Neural cell (in vitro differentiated cells): ENCODE results near the gene CCNG2.

Experiments used
- CTCF ChIP-seq: fragments of 450-650 bp; IDR thresholded peaks from 2 replicates; pipeline ENCODE4 v1.5.1; 2014; ENCODE audit warnings: antibody characterized with exemption, mild to moderate bottlenecking, moderate library complexity; ENCODE audit not compliant: poor library complexity, severe bottlenecking
- POLR2AphosphoS5 ChIP-seq: IDR thresholded peaks from 2 replicates; pipeline ENCODE4 v1.6.1; 2012

DNA sequence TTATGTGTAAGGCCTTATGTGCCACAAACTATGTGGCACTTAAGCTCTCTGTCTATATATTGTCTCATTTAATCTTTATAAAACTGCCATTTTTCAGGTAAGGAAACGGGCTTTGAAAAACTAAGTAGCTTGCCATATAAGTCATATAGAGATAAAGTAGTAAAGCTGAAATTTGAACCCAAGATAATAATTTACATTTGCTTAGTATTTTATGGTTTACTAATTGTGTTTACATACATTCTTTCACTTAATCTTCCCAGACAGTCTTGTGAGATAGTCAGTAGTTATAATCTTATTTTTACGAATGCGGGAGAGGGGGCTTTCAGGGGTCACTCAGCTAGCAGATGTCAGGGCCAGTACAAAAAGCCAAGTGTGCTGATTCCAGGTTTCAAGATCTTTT is 13.9 kb upstream of the CCNG2 start:
- no peak for TF ChIP-seq CTCF
- TF ChIP-seq POLR2AphosphoS5 = no peak
